ENCODE results near the gene STXBP1. TPM values are rescaled to one million over a fixed set of nuclear protein-coding genes. Genes with fewer than 3 reads are reported as not detected.

STXBP1 gene
- total and polyA plus RNA-seq, 8 donors, result 14.3 to 46.4 (median 22.0) TPM

GRCh38 chr9:127585161-127585819 lies 26.8 kb upstream of the STXBP1 start:
- TF ChIP-seq CTCF (IDR thresholded peaks at IDR 0.05), result no peak
- Histone ChIP-seq H3K4me1 (peaks cover 0 to 10% (median 3%) of the 10 kb centered on the region in 3 donors), H3K36me3 (no peaks in the 10 kb centered on the region), H3K9me3 (no peaks in the 10 kb centered on the region), H3K27ac (no peak overlapping the region), H3K4me3 (no peak overlapping the region), H3K27me3 (no peaks in the 10 kb centered on the region)
- DNase-seq (no peak), FAIRE-seq (no peak), ATAC-seq (no peak)
- intact Hi-C loops (cut with DNase I), result loop anchor here (5.0 to 10.0 kb wide), 4 partner anchors 78 to 337 kb away; no protein-coding TSS in a partner anchor
- WGBS, 2 donors, result 91 to 95% methylated on average over 4 of the region's 4 CpGs

- FAIRE-seq (no peak), ATAC-seq (peak in 2 of 4 donors; percentile 4 to 6), DNase-seq (no peak)
- Histone ChIP-seq H3K4me3 (no peak overlapping the region), H3K9me3 (no peaks in the 10 kb centered on the region), H3K4me1 (peaks cover 0 to 2% (median 0%) of the 10 kb centered on the region in 3 donors), H3K27me3 (no peaks in the 10 kb centered on the region), H3K27ac (no peak overlapping the region), H3K36me3 (no peaks in the 10 kb centered on the region)
- no peak for TF ChIP-seq CTCF (IDR thresholded peaks at IDR 0.05)
- WGBS, 2 donors, result 64 to 72% methylated on average over 14 of the region's 14 CpGs
- intact Hi-C loops (cut with DNase I), result loop anchor here (5.0 to 10.0 kb wide), 4 partner anchors 79 to 336 kb away; no protein-coding TSS in a partner anchor
These were observed 26.0 kb upstream of the STXBP1 start for GRCh38 chr9:127586096-127586495.

GRCh38 chr9:127586537-127586936 lies 25.5 kb upstream of the STXBP1 start:
- no peak overlapping the region for H3K27ac ChIP-seq
- DNase-seq, result peak; percentile 72 to 86 (median 80)
- no peaks in the 10 kb centered on the region for H3K27me3 ChIP-seq
- TF ChIP-seq CTCF (IDR thresholded peaks at IDR 0.05), result peak; percentile 60 to 79 (median 78)
- no peak for FAIRE-seq
- intact Hi-C loops (cut with DNase I), result loop anchor here (5.0 to 10.0 kb wide), 4 partner anchors 79 to 336 kb away; no protein-coding TSS in a partner anchor
- 45 to 47% methylated on average over 5 of the region's 5 CpGs for WGBS, 2 donors
- H3K4me3 ChIP-seq, result no peak overlapping the region
- H3K9me3 ChIP-seq, result no peaks in the 10 kb centered on the region
- ATAC-seq, result peak; percentile 79 to 92 (median 90)
- no peaks in the 10 kb centered on the region for H3K36me3 ChIP-seq
- H3K4me1 ChIP-seq, result no peaks in the 10 kb centered on the region

GRCh38 chr9:127587966-127588365 lies 24.1 kb upstream of the STXBP1 start:
- no peak overlapping the region for H3K27ac ChIP-seq
- H3K4me1 ChIP-seq, result no peaks in the 10 kb centered on the region
- FAIRE-seq (no peak), DNase-seq (no peak), ATAC-seq (no peak)
- H3K9me3 ChIP-seq, result no peaks in the 10 kb centered on the region
- WGBS, 2 donors, result 61 to 78% methylated on average over 2 of the region's 2 CpGs
- intact Hi-C loops (cut with DNase I), result loop anchor here (5.0 to 10.0 kb wide), 4 partner anchors 81 to 334 kb away; no protein-coding TSS in a partner anchor
- H3K27me3 ChIP-seq, result no peaks in the 10 kb centered on the region
- TF ChIP-seq CTCF (IDR thresholded peaks at IDR 0.05), result no peak
- H3K4me3 ChIP-seq, result no peak overlapping the region
- H3K36me3 ChIP-seq, result no peaks in the 10 kb centered on the region

Measured in pancreas (tissue), 10 donors.